Stimulated activated CD8-positive, alpha-beta memory T cell treated with anti-CD3 and anti-CD28 coated beads, Interleukin-2, amount 100 ng/mL, for 48 hours (primary cell): Measurements from ENCODE around the gene CALM3.

Experiments
- DNase-seq, 2 donors: peaks; one replicate each; pipeline ENCODE4 v3.0.0-alpha.2; 2020; ENCODE audit warnings: low read depth in 2 of 2

Gene CALM3

DNA sequence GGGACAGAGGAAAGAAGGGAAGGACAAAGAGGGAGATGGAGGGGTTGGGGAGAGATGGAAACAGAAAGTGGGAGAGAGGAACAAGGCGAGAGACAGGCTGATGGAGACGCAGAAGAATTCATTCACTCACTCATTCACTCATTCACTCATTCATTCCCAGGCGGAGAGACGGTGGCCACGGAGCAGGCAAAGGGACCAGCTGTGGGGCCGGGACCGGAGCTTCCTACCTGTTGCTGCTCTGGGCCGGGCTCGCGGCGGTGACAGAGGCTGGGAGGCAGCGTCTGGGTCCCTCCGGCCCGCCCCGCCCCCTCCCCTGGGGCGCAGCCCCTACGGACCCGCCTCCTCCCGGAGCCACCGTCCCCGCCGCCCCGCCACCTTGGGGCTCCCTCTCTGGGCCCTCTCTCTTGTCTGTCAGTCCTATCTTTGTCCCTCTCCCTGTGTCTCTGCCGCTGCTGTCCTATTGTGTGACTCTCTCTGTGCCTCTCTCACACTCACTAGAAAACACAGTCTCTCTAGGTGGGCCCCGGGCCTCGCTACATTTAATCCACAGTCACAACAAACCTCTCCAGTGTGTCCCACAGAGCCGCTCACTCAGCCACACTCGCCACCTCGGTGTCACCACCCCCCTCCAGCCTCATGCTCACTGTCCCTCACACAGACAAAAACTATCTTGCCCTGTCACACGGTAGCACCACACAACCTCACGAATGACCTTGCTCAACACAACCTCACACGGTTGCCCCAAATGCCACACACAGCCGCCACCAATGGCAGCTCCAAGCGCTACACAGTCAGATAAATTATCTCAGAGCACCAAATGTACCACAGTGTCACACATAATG lies 35.0 kb downstream of the CALM3 start, which contains the start of gene GNG8:
TSS of gene GNG8 (minus strand) at position 283 of the 842 bp plus-strand sequence. CDS start 1,520 bp downstream, outside the sequence.
- no peak for DNase-seq

DNA sequence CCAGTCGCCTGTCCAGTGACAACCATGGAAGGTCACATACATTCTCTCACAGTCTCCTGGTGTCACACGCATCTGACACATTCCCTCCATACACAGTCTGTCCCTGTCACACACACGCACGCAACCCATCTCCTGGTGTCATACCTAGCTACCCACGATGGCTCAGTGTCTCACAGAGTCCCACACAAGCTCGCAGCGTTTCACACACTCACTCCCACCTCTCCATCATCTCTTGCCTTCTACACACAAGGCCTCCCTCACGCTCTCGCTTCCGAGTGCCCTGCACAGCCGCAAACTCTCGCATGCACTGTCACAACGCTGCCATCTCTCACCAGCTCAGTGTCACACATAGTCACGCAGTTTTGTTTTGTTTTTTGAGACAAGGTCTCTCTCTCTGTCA lies 36.1 kb downstream of the CALM3 start:
- DNase-seq = no peak

DNA sequence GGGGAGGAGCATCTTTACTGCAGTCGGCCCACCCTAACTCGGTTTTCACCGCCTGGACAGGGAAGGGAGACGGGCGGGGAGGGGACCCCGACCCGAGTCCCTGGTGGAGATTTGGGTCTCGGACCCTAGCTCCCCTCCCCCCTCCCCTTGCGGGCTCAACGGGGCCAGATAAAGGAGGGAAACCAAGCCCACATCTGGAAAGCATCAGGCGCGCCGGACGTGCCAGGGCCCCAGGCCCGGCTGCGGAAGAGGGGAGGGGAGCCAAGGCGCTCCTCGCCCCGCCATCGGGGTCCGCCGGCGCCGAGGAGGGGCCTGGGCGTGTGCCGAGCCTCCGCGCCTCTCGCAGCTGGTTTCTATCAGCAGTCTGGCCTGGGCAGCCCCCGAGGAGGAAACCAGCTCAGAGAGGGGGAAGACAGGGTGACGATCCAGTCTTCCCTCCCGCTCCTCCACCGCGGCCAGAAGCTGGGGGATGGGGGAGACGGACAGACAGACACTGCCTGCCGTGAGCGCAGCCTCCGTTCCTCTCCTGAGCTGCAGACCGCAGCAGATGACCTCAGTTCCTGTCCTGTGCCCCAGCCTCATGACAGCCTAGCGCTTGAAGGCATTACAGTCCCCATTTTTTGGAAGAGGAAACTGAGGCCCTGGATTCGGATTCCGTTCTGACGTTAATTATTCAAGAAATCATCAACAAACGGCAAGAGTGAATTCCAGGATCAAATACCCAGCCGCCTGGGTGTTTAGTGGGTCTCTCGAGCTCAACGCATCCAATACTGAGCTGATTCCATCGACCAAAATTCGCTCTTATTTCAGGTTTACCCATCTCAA lies 38.4 kb downstream of the CALM3 start:
- DNase-seq = no peak

DNA sequence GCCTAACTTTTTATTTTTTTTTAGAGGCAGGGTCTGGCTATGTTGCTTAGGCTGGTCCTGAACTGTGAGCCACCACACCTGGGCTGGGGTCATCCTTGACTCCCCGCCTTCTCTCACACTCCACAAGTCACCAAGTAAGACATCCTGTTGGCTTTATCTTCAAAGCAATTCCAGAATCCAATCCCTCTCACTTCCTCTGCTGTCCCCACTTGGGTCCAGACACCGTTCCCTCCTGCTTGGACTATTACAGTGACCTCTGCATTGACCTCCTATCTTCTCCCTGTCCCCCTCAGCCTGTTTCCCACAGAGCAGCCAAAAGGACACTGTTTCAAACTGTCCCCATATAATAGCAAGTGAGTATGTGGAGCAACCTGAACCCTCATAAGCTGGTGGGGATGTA lies 39.5 kb downstream of the CALM3 start:
- no peak for DNase-seq

DNA sequence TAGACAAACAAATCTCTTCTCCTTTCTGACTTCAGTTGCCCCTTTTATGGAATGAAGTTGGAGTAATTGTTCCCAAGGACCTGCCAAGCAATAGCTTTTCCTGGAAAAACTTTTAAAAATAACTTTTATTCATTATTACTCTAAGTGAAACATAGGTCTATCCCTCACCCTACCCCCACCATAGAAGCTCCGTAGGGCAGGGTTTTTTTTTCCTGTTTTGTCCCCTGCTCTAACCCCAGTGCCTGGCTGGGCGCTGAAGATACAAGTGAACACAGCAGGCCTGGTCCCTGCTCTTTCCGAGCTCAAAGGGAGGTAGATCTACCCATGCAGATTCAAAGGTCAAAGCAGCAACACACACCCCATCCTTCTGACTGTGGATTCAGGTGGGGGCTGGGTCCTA lies 43.6 kb downstream of the CALM3 start:
- DNase-seq = no peak

DNA sequence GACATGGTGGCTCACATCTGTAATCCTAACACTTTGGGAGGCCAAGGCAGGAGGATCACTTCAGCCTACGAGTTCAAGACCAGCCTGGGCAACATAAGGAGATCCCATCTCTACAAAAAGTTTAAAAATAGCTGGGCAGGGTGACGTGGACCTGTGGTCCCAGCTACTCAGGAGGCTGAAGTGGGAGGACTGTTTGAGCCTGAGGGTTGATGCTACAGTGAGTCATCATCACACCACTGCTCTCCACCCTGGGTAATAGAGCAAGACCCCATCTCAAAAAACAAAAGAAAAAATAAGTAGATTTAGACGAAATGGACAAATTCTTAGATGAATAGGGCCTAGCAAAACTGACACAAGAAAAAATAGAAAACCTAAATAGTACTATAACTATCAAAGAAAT lies 45.3 kb downstream of the CALM3 start:
- no peak for DNase-seq

DNA sequence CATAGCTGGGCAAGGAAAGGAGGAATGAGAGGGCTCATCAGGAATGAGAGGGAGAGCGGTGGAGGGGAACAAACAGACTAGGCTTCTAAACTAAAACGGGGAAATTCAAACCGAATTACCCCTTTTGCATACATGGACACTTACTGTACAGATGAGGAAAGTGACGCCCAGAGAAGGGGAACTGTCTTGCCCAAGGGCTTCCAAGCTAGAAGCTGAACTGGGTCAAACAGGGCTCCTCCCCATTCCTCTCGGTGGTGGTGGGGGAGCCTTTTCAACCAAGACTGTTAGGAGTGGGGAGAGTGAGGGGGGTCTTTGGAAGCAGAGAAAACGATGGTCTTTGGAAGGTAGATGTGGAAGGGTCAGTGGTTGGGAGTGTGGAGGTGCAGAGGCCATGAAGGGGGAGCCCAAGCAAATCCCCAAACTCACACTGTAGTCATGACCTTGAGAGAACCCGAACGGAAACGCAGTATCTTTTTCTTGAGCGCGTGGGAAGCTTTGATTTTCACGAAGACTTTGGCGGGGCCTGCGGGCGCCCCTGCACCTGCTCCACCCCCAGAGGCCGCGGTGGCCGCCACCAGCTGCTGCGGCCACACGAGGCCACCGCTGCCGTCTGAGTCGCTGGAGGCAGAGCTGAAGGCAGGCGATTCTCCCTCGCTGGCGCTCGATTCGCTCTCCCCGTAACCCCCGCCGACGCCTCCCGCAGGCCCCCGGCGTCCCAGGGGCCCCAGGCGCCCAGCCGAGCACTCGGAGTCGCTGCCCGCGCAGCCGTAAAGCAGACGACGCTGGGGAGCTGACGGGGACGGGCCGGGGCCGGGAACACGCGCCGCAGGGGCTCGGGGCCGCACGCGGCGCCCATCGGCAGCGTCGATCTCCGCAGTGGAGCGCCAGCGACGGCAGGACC lies 47.2 kb downstream of the CALM3 start:
- no peak for DNase-seq

DNA sequence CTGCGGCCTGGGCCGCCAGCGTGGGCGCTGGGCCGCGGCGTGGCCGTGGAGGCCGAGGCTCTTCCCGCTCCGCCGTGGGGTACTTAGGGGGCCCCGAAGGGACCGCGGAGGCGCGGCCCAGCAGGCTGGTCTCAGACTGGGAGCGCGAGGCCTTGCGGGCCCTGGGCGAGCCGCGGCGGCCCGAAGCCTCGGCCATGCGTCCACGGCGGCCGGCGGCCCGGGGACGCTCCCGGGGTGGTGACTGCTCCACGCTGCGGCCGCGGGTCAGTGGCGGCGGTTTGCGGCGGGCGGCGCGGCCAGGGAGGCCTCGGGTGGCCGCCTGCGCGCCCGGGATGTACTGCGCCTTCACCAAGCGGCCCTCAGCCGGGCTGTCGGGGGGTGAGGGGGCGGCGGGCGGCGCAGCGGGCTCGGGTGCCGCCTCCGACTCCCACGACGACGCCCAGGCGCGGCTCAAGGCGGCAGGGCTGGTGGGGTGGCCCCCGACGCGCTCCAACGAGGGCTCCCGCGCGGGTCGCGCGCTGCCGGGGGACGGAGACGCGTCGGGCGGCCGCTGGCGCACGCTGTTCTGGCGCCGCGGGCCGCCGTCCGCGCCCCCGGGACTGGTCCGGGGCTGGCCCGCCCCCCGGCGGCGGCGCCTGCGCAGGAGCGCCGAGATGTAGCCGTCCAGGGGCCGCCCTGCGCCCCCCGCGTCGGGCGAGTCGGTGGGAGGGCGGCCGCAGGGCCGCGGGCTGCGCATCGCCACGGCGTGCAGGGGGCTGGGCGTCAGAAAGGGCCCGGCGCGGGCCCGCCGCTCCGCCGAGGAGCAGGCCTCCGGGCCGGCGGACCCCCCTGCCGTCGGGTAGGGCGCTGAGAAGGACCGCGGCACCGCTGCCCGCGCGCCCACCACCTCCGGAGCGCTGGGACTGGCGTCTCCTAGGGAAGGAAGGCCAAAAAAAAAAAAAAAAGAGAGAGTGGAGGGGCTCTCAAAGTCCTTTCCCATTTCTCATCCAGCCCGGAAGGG lies 48.1 kb downstream of the CALM3 start:
- no peak for DNase-seq

DNA sequence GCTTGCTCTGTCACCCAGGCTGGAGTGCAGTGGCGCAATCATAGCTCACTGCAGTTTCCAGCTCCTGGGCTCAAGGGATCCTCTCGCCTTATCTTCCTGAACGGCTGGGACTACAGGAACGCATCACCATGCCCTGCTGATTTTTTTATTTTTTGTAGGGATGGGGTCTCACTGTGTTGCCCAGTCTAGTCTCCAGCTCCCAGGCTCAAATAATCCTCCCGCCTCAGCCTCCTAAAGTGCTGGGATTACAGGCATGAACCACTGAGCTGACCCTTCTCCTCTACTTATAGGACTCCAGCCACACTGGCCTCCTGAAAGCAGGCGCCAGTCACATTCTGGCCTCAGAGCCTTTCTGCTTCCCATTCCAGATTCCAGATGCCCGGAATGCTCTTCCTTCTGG lies 49.3 kb downstream of the CALM3 start:
- DNase-seq = no peak

DNA sequence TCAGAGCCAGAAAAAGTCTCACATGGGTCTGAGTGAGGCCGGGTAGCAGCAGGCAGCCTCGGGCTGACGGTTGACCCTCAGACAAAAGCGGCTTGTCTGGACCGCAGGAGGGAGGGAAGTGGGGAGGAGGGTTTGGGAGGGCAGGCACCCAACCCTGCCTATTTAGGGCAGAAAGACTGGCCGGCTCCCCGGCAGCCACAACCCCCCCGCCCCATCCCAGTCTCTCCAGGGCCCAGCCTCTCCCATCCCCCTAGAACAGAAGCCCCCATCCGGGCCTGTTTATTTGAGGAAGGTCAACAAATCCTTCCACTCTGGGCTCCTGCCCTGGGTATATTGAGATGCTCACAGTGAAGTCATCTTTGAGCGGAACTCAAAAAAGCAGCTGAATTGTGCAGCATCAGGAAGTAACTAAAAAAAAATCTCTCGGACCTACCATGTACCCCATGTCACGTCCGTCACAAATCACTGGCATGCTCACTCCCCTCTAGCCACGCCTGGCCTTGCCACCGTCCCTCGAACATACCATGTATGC lies 53.6 kb downstream of the CALM3 start:
- DNase-seq = no peak

DNA sequence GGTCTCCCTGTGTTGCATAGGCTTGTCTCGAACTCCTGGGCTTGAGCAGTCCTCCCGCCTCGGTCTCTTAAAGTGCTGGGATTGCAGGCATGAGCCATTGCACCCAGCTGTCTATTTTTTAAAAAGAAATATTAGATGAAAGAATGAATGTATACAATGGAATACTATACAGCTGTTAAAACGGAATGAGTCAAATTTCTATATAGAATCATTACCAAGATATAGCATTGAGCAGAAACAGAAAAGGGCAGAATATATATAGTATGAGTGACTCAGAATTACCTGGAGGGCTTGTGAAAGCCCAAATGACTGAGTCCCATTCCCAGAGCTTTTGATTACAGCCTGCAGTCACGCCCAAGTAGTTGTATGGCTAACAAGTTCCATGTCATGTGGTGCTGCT lies 55.4 kb downstream of the CALM3 start:
- DNase-seq = no peak

DNA sequence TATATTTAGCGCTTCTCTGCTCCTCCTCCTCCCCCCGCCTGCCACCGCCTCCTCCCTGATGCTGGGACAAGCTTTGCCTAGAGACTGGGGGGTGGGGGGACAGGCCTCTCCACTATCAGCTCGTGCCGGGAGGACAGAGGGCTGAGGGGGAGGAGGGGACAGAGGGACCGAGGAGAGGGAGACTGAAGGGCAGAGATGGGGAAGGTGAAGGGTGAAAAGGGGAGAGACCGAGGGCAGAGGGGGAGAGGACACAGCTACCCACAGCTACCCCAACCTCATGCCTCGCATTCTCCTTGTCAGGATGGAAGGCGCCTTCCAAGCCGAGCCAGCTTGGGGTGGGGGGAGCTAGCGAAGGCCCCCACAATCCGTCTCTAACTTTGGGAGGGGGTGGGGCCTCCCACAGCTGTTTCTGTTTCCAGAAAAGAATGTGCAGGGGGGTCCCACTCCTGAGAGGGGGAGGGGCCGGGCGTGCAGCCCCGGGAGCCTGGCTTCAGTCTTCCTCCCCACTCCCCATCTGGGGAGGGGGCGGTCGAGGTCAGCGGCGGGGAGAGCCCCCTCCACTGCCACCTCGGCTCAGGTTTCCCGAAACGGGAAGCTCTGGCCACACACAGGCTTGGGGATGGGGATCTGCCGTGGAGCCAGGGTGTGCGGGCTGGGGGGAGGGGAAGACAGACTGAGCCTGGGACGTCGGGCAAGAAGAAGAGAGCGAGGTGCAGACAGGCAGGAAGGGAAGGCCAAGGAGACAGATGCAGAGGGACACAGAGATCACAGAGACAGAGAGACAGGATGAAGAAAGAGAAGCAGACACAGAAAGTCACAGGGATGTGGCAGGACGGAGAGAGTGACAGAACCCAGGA lies 58.2 kb downstream of the CALM3 start:
- DNase-seq = no peak

DNA sequence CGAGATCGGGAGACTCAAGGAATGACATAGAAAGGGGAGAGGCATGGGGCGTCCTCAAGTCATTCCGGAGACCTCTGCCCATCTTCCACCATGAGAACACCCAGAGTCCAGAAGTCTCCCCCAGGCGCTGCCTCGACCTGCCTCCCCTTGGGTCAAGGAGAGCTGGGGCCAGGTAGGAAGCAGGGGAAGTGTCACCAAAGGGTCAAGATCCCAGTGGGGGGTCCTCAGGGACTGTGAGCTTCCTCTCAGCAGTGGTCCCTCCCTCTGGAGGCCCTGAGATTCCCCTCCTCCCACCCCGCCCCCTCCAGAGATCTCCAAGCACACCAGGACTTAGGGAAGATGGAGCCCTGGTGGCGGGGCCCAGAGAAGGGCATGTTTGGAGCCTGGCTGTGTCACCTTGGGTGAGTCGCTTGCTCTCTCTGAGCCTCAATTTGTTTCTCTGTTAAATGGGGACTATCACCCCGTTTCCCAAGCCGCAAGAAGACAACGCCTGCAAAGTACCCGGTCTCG lies 58.9 kb downstream of the CALM3 start:
- DNase-seq = no peak
